Measurements from ENCODE around the gene ADIPOR1. TPM values are rescaled to one million over a fixed set of nuclear protein-coding genes. Genes with fewer than 3 reads are reported as not detected.

Gene ADIPOR1
- total RNA-seq, 3 donors from 2014 or later = 85.7 to 94.1 (median 90.7) TPM

Other genes starting within 250 kb of the ADIPOR1 start
- not detected for gene SYT2, start 247.9 kb downstream of the ADIPOR1 start, total RNA-seq
- gene KDM5B, start 149.9 kb downstream of the ADIPOR1 start, total RNA-seq = 10 to 100 TPM; 19.4 to 36.0 (median 28.9) TPM
- gene PCAT6, start 147.4 kb downstream of the ADIPOR1 start, total RNA-seq = under 1 TPM in 1 of 3 donors, not detected in 2; 0.48 TPM
- gene RABIF, start 69.2 kb downstream of the ADIPOR1 start, total RNA-seq = 10 to 100 TPM in 2 of 3 donors, 1 to 10 TPM in 1; 9.7 to 10.3 (median 10.2) TPM
- gene KLHL12, start 31.1 kb downstream of the ADIPOR1 start, total RNA-seq = 10 to 100 TPM; 31.1 to 32.5 (median 32.3) TPM
- 10 to 100 TPM; 28.9 to 36.4 (median 32.5) TPM for gene CYB5R1, start 8.9 kb upstream of the ADIPOR1 start, total RNA-seq
- 10 to 100 TPM; 82.3 to 85.8 (median 85.6) TPM for gene TMEM183A, start 49.1 kb upstream of the ADIPOR1 start, total RNA-seq
- gene PPFIA4, start 68.2 kb upstream of the ADIPOR1 start, total RNA-seq = 1 to 10 TPM in 1 of 3 donors, under 1 TPM in 2; 0.37 to 1.2 (median 0.82) TPM
- gene MYOG, start 127.7 kb upstream of the ADIPOR1 start, total RNA-seq = not detected
- under 1 TPM in 1 of 3 donors, not detected in 2; 0.10 TPM for gene ADORA1, start 169.4 kb upstream of the ADIPOR1 start, total RNA-seq
- gene MYBPH, start 217.5 kb upstream of the ADIPOR1 start, total RNA-seq = not detected
- not detected for gene CHI3L1, start 228.4 kb upstream of the ADIPOR1 start, total RNA-seq